SJCRH30 (cell line): ENCODE data around the gene TC2N. TPM values are rescaled to one million over a fixed set of nuclear protein-coding genes. Genes with fewer than 3 reads are reported as not detected.
"Not testable (repeated sequence)": the region's sequence is repeated elsewhere in the genome, so short reads cannot be mapped to it uniquely, and the experiment has no call there.

Source experiments
- DNase-seq, 2 experiments: peaks; one replicate each; pipeline ENCODE4 v3.0.0-alpha.2; 2015 to 2020
- H3K27ac ChIP-seq: fragments of 250-450 bp; sonication (Bioruptor Pico); 2 replicates; pipeline ENCODE4 v1.5.1; 2020; ENCODE audit warnings: mild to moderate bottlenecking, moderate library complexity
- H3K27me3 ChIP-seq: fragments of 250-450 bp; sonication (Bioruptor Pico); 2 replicates; pipeline ENCODE4 v1.5.1; 2020; ENCODE audit warnings: mild to moderate bottlenecking, moderate library complexity
- H3K36me3 ChIP-seq: fragments of 250-450 bp; sonication (Bioruptor Pico); 2 replicates; pipeline ENCODE4 v1.5.1; 2020; ENCODE audit warnings: mild to moderate bottlenecking, moderate library complexity
- H3K4me1 ChIP-seq: fragments of 250-450 bp; sonication (Bioruptor Pico); 2 replicates; pipeline ENCODE4 v1.5.1; 2020; ENCODE audit warnings: mild to moderate bottlenecking, moderate library complexity
- H3K4me3 ChIP-seq: fragments of 250-450 bp; sonication (Bioruptor Pico); 2 replicates; pipeline ENCODE4 v1.5.1; 2020; ENCODE audit warnings: mild to moderate bottlenecking, moderate library complexity
- H3K9me3 ChIP-seq: fragments of 250-450 bp; sonication (Bioruptor Pico); replicated peaks from 2 replicates; pipeline ENCODE4 v1.5.1; 2020; ENCODE audit warnings: mild to moderate bottlenecking, moderate library complexity
- total RNA-seq: library from RNA; depleted of rRNA; stranded (reverse); fragments of >200 nt; shearing (Covaris generic); gene quantifications from 2 replicates; pipeline ENCODE4 v1.2.3, GENCODE V29; 2014

The TC2N gene
- total RNA-seq, 1 experiment from 2014 or later = 0.26 TPM

- H3K36me3 ChIP-seq = no peaks in the 10 kb centered on the region
- H3K9me3 ChIP-seq = no peaks in the 10 kb centered on the region
- no peak overlapping the region for H3K4me3 ChIP-seq
- H3K27ac ChIP-seq = no peak overlapping the region
- H3K27me3 ChIP-seq = no peaks in the 10 kb centered on the region
- no peak for DNase-seq
- H3K4me1 ChIP-seq = peaks cover 9% of the 10 kb centered on the region
These were observed 2.2 kb upstream of the TC2N start for GRCh38 chr14:91869556-91869955.

- no peaks in the 10 kb centered on the region for H3K27me3 ChIP-seq
- no peak overlapping the region for H3K4me3 ChIP-seq
- H3K9me3 ChIP-seq = no peaks in the 10 kb centered on the region
- H3K4me1 ChIP-seq = peaks cover 4% of the 10 kb centered on the region
- DNase-seq = no peak
- H3K27ac ChIP-seq = no peak overlapping the region
- H3K36me3 ChIP-seq = no peaks in the 10 kb centered on the region
These were observed 633 bp downstream of the TC2N start for GRCh38 chr14:91866511-91867295.

- Histone ChIP-seq H3K27me3 (no peaks in the 10 kb centered on the region), H3K9me3 (no peaks in the 10 kb centered on the region), H3K36me3 (no peaks in the 10 kb centered on the region), H3K27ac (no peak overlapping the region), H3K4me1 (peaks cover 4% of the 10 kb centered on the region), H3K4me3 (no peak overlapping the region)
- peak; percentile 28 to 50 for DNase-seq
These were observed 1.3 kb downstream of the TC2N start for GRCh38 chr14:91866061-91866460.

- no peak overlapping the region for H3K4me3 ChIP-seq
- peaks cover 10% of the 10 kb centered on the region for H3K4me1 ChIP-seq
- no peaks in the 10 kb centered on the region for H3K36me3 ChIP-seq
- H3K9me3 ChIP-seq = no peaks in the 10 kb centered on the region
- no peak overlapping the region for H3K27ac ChIP-seq
- no peaks in the 10 kb centered on the region for H3K27me3 ChIP-seq
- no peak for DNase-seq
These were observed 4.9 kb downstream of the TC2N start for GRCh38 chr14:91862417-91862816.

GRCh38 chr14:91861091-91861490 is 6.2 kb downstream of the TC2N start:
- Histone ChIP-seq H3K4me3 (no peak overlapping the region), H3K27me3 (no peaks in the 10 kb centered on the region), H3K4me1 (peaks cover 16% of the 10 kb centered on the region), H3K9me3 (no peaks in the 10 kb centered on the region), H3K27ac (no peak overlapping the region), H3K36me3 (no peaks in the 10 kb centered on the region)
- DNase-seq = no peak

GRCh38 chr14:91860238-91860637 is 7.1 kb downstream of the TC2N start:
- no peak overlapping the region for H3K27ac ChIP-seq
- H3K4me1 ChIP-seq = peaks cover 12% of the 10 kb centered on the region; the same call in 1 of the 2 replicates
- H3K9me3 ChIP-seq = no peaks in the 10 kb centered on the region
- no peak overlapping the region for H3K4me3 ChIP-seq
- no peaks in the 10 kb centered on the region for H3K36me3 ChIP-seq
- H3K27me3 ChIP-seq = no peaks in the 10 kb centered on the region
- DNase-seq = no peak

- H3K36me3 ChIP-seq = no peaks in the 10 kb centered on the region
- DNase-seq = peak; percentile 13 to 36
These were observed 8.6 kb downstream of the TC2N start for GRCh38 chr14:91858536-91859275.

GRCh38 chr14:91857614-91858013 is 9.7 kb downstream of the TC2N start:
- Histone ChIP-seq H3K4me1 (peaks cover 12% of the 10 kb centered on the region; the same call in 1 of the 2 replicates), H3K27me3 (no peaks in the 10 kb centered on the region), H3K27ac (no peak overlapping the region), H3K36me3 (no peaks in the 10 kb centered on the region), H3K4me3 (no peak overlapping the region), H3K9me3 (no peaks in the 10 kb centered on the region)
- no peak for DNase-seq

More at GRCh38 chr14:91858536-91859275, 8.6 kb downstream of the TC2N start:
- H3K27me3 ChIP-seq = no peaks in the 10 kb centered on the region
- no peak overlapping the region for H3K4me3 ChIP-seq
- H3K27ac ChIP-seq = no peak overlapping the region
- no peaks in the 10 kb centered on the region for H3K9me3 ChIP-seq
- H3K4me1 ChIP-seq = peaks cover 12% of the 10 kb centered on the region; the same call in 1 of the 2 replicates

GRCh38 chr14:91854327-91854934 is 12.9 kb downstream of the TC2N start:
- H3K4me1 ChIP-seq = peaks cover 12% of the 10 kb centered on the region; the same call in 1 of the 2 replicates
- H3K36me3 ChIP-seq = no peaks in the 10 kb centered on the region
- DNase-seq = no peak
- H3K9me3 ChIP-seq = no peaks in the 10 kb centered on the region
- H3K27me3 ChIP-seq = no peaks in the 10 kb centered on the region
- no peak overlapping the region for H3K27ac ChIP-seq
- no peak overlapping the region for H3K4me3 ChIP-seq

GRCh38 chr14:91851563-91851962 is 15.8 kb downstream of the TC2N start:
- no peaks in the 10 kb centered on the region for H3K9me3 ChIP-seq
- H3K36me3 ChIP-seq = no peaks in the 10 kb centered on the region
- H3K27ac ChIP-seq = no peak overlapping the region

GRCh38 chr14:91848504-91849001 is 18.8 kb downstream of the TC2N start:
- Histone ChIP-seq H3K4me1 (no peaks in the 10 kb centered on the region), H3K4me3 (no peak overlapping the region), H3K27me3 (no peaks in the 10 kb centered on the region), H3K27ac (no peak overlapping the region), H3K36me3 (no peaks in the 10 kb centered on the region), H3K9me3 (no peaks in the 10 kb centered on the region)
- no peak for DNase-seq

More at GRCh38 chr14:91851563-91851962, 15.8 kb downstream of the TC2N start:
- Histone ChIP-seq H3K4me1 (0 out of 2 replicates have a peak, but pooled peaks cover under 1% of the 10 kb centered on the region), H3K4me3 (no peak overlapping the region), H3K27me3 (no peaks in the 10 kb centered on the region)
- no peak for DNase-seq

GRCh38 chr14:91847693-91848092 is 19.6 kb downstream of the TC2N start:
- H3K27ac ChIP-seq = no peak overlapping the region
- H3K27me3 ChIP-seq = no peaks in the 10 kb centered on the region
- H3K4me3 ChIP-seq = no peak overlapping the region
- H3K36me3 ChIP-seq = no peaks in the 10 kb centered on the region
- H3K4me1 ChIP-seq = no peaks in the 10 kb centered on the region
- no peak for DNase-seq
- no peaks in the 10 kb centered on the region for H3K9me3 ChIP-seq

GRCh38 chr14:91845652-91846051 is 21.7 kb downstream of the TC2N start:
- Histone ChIP-seq H3K4me1 (no peaks in the 10 kb centered on the region), H3K9me3 (no peaks in the 10 kb centered on the region), H3K4me3 (no peak overlapping the region), H3K27me3 (no peaks in the 10 kb centered on the region), H3K36me3 (no peaks in the 10 kb centered on the region), H3K27ac (no peak overlapping the region)
- DNase-seq = no peak

GRCh38 chr14:91845056-91845455 is 22.3 kb downstream of the TC2N start:
- H3K4me3 ChIP-seq, DNase-seq, H3K27ac ChIP-seq, H3K9me3 ChIP-seq, H3K36me3 ChIP-seq, H3K4me1 ChIP-seq, H3K27me3 ChIP-seq: not testable (repeated sequence)

- H3K27ac ChIP-seq = no peak overlapping the region
- H3K4me3 ChIP-seq = no peak overlapping the region
- no peaks in the 10 kb centered on the region for H3K27me3 ChIP-seq
- no peaks in the 10 kb centered on the region for H3K36me3 ChIP-seq
- no peaks in the 10 kb centered on the region for H3K4me1 ChIP-seq
- H3K9me3 ChIP-seq = no peaks in the 10 kb centered on the region
- no peak for DNase-seq
These were observed 23.3 kb downstream of the TC2N start for GRCh38 chr14:91844029-91844428.
